ENCODE results near the gene ALG10B.

DNA sequence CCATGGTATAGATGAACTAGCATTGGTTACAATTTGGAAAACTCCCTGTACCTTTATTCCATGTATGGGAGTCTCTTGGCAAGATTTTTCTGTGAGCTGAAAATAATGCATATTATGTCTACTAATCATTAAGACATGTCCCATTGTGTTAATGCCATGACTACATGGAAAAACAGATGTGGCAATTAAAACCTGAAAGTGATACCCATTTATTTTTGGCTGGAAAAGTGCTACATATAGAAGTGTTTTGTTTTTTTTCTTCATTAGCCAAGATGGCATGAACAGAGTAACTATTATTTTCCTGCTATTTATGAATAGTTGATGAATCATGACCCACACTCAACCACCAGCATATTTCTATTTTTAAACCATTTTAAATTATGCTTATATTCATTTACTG is 58.2 kb downstream of the ALG10B start:
- no peak for TF ChIP-seq CTCF (IDR thresholded peaks at IDR 0.05)
- no peak for TF ChIP-seq EP300 (IDR thresholded peaks at IDR 0.05)
- TF ChIP-seq POLR2AphosphoS5 (IDR thresholded peaks at IDR 0.05), result no peak
- TF ChIP-seq POLR2A (IDR thresholded peaks at IDR 0.05; ENCODE audit: low read depth), result no peak

Data from esophagus muscularis mucosa (tissue), 4 donors.